Endothelial cell (in vitro differentiated cells): ENCODE results near the gene C17orf107. TPM values are rescaled to one million over a fixed set of nuclear protein-coding genes. Genes with fewer than 3 reads are reported as not detected.

ENCODE experiments used
- DNase-seq: peaks from one replicate; pipeline ENCODE4 v3.0.0; 2021; ENCODE audit warnings: low spot score
- H3K27ac Mint-ChIP-seq: one replicate; pipeline ENCODE4 v1.8.0; 2021; ENCODE audit warnings: mixed read lengths, inconsistent platforms; ENCODE audit not compliant: unreplicated experiment
- H3K27me3 Mint-ChIP-seq: one replicate; pipeline ENCODE4 v1.8.0; 2021; ENCODE audit warnings: mild to moderate bottlenecking, moderate library complexity, mixed read lengths, inconsistent platforms; ENCODE audit not compliant: unreplicated experiment
- H3K36me3 Mint-ChIP-seq: one replicate; pipeline ENCODE4 v1.8.0; 2021; ENCODE audit warnings: mild to moderate bottlenecking, low read depth, mixed read lengths, inconsistent platforms; ENCODE audit not compliant: unreplicated experiment
- H3K4me1 Mint-ChIP-seq: one replicate; pipeline ENCODE4 v1.8.0; 2021; ENCODE audit warnings: mild to moderate bottlenecking, mixed read lengths, inconsistent platforms; ENCODE audit not compliant: unreplicated experiment
- H3K4me3 Mint-ChIP-seq: one replicate; pipeline ENCODE4 v1.8.0; 2021; ENCODE audit warnings: mild to moderate bottlenecking, mixed read lengths, inconsistent platforms; ENCODE audit not compliant: unreplicated experiment
- H3K9me3 Mint-ChIP-seq: one replicate; pipeline ENCODE4 v1.8.0; 2021; ENCODE audit warnings: mixed read lengths, inconsistent platforms; ENCODE audit not compliant: unreplicated experiment
- CTCF ChIP-seq: fragments of 200-600 bp; sonication (generic); IDR thresholded peaks from one replicate; pipeline ENCODE4 v1.5.0; 2021; ENCODE audit warnings: antibody characterized with exemption; ENCODE audit not compliant: unreplicated experiment
- total RNA-seq: library from RNA; stranded (reverse); fragmentation: NEBNext Ultra II Directional; extraction: Animal tissue kit (Norgen Biotek cat#: 25700); gene quantifications from one replicate; pipeline ENCODE4 v1.2.1, GENCODE V29; 2021; ENCODE audit not compliant: unreplicated experiment

C17orf107 gene
- total RNA-seq, 1 donor from 2014 or later: 2.3 TPM

DNA sequence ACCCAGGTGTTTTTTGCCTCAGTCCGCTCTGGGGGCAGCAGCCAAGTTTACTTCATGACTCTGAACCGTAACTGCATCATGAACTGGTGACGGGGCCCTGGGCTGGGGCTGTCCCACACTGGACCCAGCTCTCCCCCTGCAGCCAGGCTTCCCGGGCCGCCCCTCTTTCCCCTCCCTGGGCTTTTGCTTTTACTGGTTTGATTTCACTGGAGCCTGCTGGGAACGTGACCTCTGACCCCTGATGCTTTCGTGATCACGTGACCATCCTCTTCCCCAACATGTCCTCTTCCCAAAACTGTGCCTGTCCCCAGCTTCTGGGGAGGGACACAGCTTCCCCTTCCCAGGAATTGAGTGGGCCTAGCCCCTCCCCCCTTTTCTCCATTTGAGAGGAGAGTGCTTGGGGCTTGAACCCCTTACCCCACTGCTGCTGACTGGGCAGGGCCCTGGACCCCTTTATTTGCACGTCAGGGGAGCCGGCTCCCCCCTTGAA is 2.1 kb upstream of the C17orf107 start:
- Mint-ChIP-seq H3K36me3 (peaks cover 25% of the 10 kb centered on the region), H3K4me3 (peak overlapping the region; percentile 66), H3K27me3 (peaks cover 23% of the 10 kb centered on the region), H3K9me3 (no peaks in the 10 kb centered on the region), H3K4me1 (peaks cover 10% of the 10 kb centered on the region), H3K27ac (peak overlapping the region; percentile 63)
- no peak for DNase-seq
- TF ChIP-seq CTCF: no peak

DNA sequence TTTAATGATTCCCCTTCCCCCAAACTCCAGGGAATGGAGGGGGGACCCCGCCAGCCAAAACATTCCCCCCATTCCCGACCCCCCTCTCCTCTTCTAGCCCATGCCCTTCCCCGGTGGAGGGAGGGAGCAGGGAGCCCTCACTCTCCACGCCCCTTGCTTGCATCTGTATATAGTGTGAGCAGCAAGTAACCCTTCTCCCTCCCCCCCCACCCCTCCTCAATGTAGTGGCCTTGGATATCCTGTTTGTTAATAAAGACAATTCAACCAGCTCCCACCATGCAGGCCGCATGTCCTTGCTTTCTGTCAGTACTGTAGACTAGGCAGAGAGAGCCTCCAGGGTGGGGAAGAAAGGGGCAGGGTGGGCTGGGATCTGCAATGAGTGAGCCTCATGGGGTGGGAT is 1.6 kb upstream of the C17orf107 start:
- Mint-ChIP-seq H3K4me3 (no peak overlapping the region), H3K4me1 (peaks cover 10% of the 10 kb centered on the region), H3K36me3 (peaks cover 25% of the 10 kb centered on the region), H3K27ac (no peak overlapping the region), H3K9me3 (no peaks in the 10 kb centered on the region), H3K27me3 (peaks cover 24% of the 10 kb centered on the region)
- no peak for DNase-seq
- no peak for TF ChIP-seq CTCF

DNA sequence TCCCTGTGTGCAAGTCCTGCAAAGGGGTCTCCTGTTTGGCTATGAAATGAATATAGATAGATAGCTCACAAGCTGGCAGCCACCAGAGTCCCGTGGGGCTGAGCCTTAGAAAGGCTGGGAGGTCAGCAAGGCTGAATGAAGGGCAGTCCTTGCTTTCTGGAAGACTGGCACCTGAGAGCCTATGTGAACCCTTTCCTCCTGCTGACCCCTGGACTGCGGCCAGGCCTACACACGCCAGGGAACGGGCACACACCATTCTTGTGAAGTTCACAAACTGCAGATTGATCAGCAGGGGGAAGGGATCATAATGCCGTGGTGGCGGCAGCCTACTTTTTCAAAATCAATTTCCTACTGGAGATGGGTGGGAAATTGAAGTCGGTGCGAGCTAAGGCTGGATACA is 985 bp upstream of the C17orf107 start:
- H3K9me3 Mint-ChIP-seq: no peaks in the 10 kb centered on the region
- DNase-seq: no peak
- peaks cover 25% of the 10 kb centered on the region for H3K36me3 Mint-ChIP-seq
- H3K27ac Mint-ChIP-seq: no peak overlapping the region
- peak overlapping the region; percentile 87 for H3K4me3 Mint-ChIP-seq
- TF ChIP-seq CTCF: no peak
- peaks cover 24% of the 10 kb centered on the region for H3K27me3 Mint-ChIP-seq
- peaks cover 10% of the 10 kb centered on the region for H3K4me1 Mint-ChIP-seq

DNA sequence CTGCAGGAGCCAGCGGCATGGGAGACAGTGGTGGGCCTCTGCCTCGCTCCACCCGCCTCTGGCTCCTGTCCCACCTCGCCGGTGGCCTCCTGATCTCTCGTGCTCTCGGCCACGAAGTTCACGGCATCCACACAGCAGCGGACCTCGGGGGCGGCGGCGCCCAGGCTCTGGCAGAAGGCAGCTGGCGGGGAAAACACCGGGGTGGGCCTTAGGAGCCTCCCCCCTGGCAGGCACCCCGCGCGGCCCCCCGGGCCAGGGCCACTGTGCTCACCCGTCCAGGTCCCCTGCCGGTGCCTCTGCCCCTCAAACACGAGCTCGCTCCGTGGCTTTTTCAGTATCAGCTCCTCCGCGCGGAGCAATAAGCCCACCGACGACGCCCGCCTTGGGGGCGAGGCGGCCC is 409 bp upstream of the C17orf107 start:
- Mint-ChIP-seq H3K4me3 (peak overlapping the region; percentile 87), H3K27ac (no peak overlapping the region), H3K4me1 (peaks cover 10% of the 10 kb centered on the region), H3K9me3 (no peaks in the 10 kb centered on the region), H3K36me3 (peaks cover 25% of the 10 kb centered on the region), H3K27me3 (peaks cover 26% of the 10 kb centered on the region)
- no peak for TF ChIP-seq CTCF
- no peak for DNase-seq

DNA sequence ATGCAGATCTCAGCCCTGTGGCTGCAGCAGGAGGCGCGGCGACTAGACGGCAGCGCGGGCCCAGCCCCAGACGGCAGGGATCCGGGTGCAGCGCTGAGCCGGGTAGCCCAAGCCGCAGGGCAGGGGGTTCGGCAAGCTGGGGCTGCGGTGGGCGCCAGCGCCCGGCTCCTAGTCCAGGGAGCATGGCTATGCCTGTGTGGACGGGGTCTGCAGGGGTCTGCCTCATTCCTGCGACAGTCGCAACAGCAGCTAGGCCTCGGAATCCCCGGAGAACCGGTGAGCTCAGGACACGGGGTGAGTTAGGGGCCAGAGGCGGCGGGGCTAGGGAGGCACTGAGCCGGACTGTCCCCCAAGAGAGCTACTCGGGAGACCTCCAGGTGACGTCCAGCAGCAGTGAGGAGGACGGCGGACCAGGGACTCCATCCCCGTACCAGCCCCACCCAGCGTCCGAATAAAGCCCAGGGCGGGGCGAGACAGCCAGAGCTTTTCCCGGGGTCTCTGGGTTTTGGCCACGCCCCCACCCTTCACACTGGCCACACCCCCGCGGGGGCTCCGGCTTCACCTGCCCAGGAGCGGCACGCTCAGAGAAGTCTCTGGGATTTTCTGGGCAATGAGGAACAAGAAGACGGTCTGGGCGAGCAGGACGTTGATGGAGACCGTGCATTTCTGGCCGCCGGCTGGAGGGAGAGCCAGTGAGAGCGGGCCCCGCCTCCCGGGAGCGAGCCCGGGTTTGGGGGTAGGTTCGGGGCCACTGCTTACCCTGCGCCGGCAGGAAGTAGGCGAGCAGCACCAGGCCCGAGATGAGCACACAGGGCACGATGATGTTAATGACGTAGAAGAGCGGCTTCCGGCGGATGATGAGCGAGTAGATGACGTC is 1.1 kb downstream of the C17orf107 start:
- H3K4me1 Mint-ChIP-seq: peaks cover 10% of the 10 kb centered on the region
- peak overlapping the region; percentile 63 for H3K4me3 Mint-ChIP-seq
- no peaks in the 10 kb centered on the region for H3K9me3 Mint-ChIP-seq
- no peak for TF ChIP-seq CTCF
- DNase-seq: peak; percentile 22
- peaks cover 18% of the 10 kb centered on the region for H3K36me3 Mint-ChIP-seq
- H3K27ac Mint-ChIP-seq: no peak overlapping the region
- H3K27me3 Mint-ChIP-seq: peaks cover 22% of the 10 kb centered on the region
